ENCODE results near the gene GFI1. TPM values are rescaled to one million over a fixed set of nuclear protein-coding genes. Genes with fewer than 3 reads are reported as not detected.

The GFI1 gene
- total RNA-seq, 4 donors from 2014 or later = 0.27 to 0.91 (median 0.36) TPM; not detected in 1

DNA sequence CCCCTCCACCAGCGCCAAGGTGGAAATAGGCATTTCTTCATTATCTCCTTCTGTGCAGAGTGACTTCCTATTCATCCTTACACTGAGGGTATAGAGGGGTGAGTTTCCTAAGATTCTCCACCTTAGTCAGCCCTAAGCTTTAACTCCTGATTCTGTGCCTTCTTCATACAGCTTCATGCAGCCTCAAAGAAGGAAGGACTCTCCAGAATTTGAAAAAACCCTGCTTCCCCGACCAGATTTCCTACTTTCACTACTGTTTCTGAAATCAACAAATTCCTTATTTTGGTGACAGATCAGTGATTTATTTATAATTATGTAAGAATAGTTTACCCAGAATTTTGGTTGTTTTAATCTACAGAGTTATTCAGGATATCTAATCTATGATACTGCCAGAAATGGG lies 28.6 kb downstream of the GFI1 start:
- no peak overlapping the region for H3K4me3 ChIP-seq (ENCODE audit: low read depth, poor library complexity, severe bottlenecking)
- TF ChIP-seq, protein P1, sequence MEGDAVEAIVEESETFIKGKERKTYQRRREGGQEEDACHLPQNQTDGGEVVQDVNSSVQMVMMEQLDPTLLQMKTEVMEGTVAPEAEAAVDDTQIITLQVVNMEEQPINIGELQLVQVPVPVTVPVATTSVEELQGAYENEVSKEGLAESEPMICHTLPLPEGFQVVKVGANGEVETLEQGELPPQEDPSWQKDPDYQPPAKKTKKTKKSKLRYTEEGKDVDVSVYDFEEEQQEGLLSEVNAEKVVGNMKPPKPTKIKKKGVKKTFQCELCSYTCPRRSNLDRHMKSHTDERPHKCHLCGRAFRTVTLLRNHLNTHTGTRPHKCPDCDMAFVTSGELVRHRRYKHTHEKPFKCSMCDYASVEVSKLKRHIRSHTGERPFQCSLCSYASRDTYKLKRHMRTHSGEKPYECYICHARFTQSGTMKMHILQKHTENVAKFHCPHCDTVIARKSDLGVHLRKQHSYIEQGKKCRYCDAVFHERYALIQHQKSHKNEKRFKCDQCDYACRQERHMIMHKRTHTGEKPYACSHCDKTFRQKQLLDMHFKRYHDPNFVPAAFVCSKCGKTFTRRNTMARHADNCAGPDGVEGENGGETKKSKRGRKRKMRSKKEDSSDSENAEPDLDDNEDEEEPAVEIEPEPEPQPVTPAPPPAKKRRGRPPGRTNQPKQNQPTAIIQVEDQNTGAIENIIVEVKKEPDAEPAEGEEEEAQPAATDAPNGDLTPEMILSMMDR (IDR thresholded peaks at IDR 0.05) = no peak
- TF ChIP-seq POLR2A (IDR thresholded peaks at IDR 0.05) = no peak
- WGBS, 2 donors = 61 to 71% methylated on average over 2 of the region's 2 CpGs
- DNase-seq (ENCODE audit: low spot score in 2 of 2) = no peak
- intact Hi-C loops (cut with DNase I; ENCODE audit: low total_unique reads) = no loop called here

GRCh38 chr1:92447976-92448375 lies 38.7 kb downstream of the GFI1 start:
- intact Hi-C loops (cut with DNase I; ENCODE audit: low total_unique reads) = no loop called here
- 92 to 96% methylated on average over 2 of the region's 2 CpGs for WGBS, 2 donors
- H3K4me3 ChIP-seq (ENCODE audit: low read depth, poor library complexity, severe bottlenecking) = no peak overlapping the region
- no peak for DNase-seq (ENCODE audit: low spot score in 2 of 2)
- no peak for TF ChIP-seq POLR2A (IDR thresholded peaks at IDR 0.05)
- TF ChIP-seq, protein P1 (IDR thresholded peaks at IDR 0.05) = no peak

DNA sequence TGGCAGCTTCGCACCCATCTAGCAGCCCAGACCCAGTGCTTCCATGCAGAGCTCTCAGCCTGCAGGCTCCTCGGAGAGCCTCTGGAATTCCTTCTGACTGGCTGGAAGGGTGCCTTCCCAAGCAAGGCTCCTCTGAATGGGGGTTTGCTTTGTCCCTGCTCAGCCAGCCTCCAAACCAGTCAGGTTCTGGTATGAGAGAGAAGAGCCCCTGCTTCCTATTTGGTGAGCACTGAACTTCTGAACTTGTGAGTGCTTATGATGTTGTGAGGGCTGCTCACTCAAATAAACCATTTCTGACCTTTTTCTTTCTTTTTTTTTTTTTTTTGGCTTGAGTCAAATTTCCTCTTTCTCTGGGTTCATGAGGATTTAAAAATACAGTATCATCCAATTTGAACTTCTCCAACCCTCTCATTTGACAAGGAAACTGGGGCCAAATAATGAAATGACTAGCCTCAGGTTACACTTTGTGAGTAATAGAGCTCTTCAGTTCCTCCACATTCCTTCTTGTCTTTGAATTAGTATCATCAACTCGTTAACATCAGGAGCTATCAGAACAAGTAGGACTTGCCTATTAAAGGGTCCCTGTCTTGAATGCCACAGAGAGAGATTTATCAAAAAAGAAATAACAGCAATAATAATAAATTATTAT lies 39.6 kb downstream of the GFI1 start:
- no peak overlapping the region for H3K4me3 ChIP-seq (ENCODE audit: low read depth, poor library complexity, severe bottlenecking)
- DNase-seq (ENCODE audit: low spot score in 2 of 2) = no peak
- intact Hi-C loops (cut with DNase I; ENCODE audit: low total_unique reads) = no loop called here
- WGBS, 2 donors = 45 to 50% methylated on average over 3 of the region's 3 CpGs
- TF ChIP-seq, protein P1 (IDR thresholded peaks at IDR 0.05) = no peak
- TF ChIP-seq POLR2A (IDR thresholded peaks at IDR 0.05) = no peak

DNA sequence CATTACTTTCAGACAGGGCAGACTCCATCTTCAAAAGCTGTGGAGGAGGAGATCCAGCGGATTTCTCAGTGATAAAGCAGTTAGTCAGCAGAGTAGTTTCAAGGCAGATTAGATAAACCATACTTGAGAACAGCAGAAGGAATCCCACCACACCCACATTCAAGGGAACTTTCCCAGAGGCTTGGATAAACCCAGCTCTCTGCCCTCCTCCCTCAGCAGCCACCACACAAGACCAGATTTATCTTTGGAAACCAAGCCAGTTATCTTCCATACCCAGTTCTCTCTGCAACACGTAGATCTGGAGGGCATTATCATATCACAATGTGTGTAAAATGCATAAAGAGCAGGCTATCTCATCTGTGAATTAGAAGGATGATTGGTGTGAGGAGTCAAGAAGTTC lies 40.2 kb downstream of the GFI1 start:
- no peak for DNase-seq (ENCODE audit: low spot score in 2 of 2)
- no peak overlapping the region for H3K4me3 ChIP-seq (ENCODE audit: low read depth, poor library complexity, severe bottlenecking)
- no peak for TF ChIP-seq POLR2A (IDR thresholded peaks at IDR 0.05)
- TF ChIP-seq, protein P1 (IDR thresholded peaks at IDR 0.05) = no peak
- intact Hi-C loops (cut with DNase I; ENCODE audit: low total_unique reads) = no loop called here
- 44 to 47% methylated on average over 2 of the region's 2 CpGs for WGBS, 2 donors

- DNase-seq (ENCODE audit: low spot score in 2 of 2) = no peak
- H3K4me3 ChIP-seq (ENCODE audit: low read depth, poor library complexity, severe bottlenecking) = no peak overlapping the region
- TF ChIP-seq, protein P1 (IDR thresholded peaks at IDR 0.05) = no peak
- no peak for TF ChIP-seq POLR2A (IDR thresholded peaks at IDR 0.05)
- WGBS, 2 donors = 93 to 97% methylated on average over 2 of the region's 2 CpGs
- intact Hi-C loops (cut with DNase I; ENCODE audit: low total_unique reads) = no loop called here
Observed at GRCh38 chr1:92445865-92446264, 40.9 kb downstream of the GFI1 start.

DNA sequence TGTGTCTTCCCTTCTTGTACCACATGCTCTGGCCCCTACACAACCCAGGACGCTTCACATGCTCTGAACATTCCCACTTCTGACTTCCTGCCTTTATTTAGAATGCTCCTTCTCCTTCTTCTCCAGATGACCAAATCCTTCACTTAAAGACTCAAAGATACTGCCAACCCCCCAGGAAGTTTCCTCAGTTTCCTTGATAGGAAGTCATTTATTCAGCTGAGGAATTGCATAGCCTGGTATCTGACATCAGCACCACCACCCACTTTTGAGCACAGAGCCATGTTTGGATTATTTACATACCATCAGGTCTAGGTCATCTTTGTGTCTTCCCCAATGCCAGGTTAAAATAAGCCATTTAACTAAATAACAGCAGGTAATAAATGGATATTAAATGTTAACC lies 42.4 kb downstream of the GFI1 start:
- intact Hi-C loops (cut with DNase I; ENCODE audit: low total_unique reads) = no loop called here
- no peak overlapping the region for H3K4me3 ChIP-seq (ENCODE audit: low read depth, poor library complexity, severe bottlenecking)
- 67 to 74% methylated on average over 1 of the region's 1 CpG for WGBS, 2 donors
- TF ChIP-seq POLR2A (IDR thresholded peaks at IDR 0.05) = no peak
- TF ChIP-seq, protein P1 (IDR thresholded peaks at IDR 0.05) = no peak
- DNase-seq (ENCODE audit: low spot score in 2 of 2) = no peak

Data from lower leg skin (tissue), 4 donors.